T-helper 1 cell (primary cell): ENCODE measurements around the gene POLDIP3.
"Not testable (repeated sequence)": the region's sequence is repeated elsewhere in the genome, so short reads cannot be mapped to it uniquely, and the experiment has no call there.

ENCODE experiments used
- DNase-seq, 5 donors: peaks; one replicate each; pipeline ENCODE4 v3.0.0-alpha.2; 2012 to 2020

Gene POLDIP3

DNA sequence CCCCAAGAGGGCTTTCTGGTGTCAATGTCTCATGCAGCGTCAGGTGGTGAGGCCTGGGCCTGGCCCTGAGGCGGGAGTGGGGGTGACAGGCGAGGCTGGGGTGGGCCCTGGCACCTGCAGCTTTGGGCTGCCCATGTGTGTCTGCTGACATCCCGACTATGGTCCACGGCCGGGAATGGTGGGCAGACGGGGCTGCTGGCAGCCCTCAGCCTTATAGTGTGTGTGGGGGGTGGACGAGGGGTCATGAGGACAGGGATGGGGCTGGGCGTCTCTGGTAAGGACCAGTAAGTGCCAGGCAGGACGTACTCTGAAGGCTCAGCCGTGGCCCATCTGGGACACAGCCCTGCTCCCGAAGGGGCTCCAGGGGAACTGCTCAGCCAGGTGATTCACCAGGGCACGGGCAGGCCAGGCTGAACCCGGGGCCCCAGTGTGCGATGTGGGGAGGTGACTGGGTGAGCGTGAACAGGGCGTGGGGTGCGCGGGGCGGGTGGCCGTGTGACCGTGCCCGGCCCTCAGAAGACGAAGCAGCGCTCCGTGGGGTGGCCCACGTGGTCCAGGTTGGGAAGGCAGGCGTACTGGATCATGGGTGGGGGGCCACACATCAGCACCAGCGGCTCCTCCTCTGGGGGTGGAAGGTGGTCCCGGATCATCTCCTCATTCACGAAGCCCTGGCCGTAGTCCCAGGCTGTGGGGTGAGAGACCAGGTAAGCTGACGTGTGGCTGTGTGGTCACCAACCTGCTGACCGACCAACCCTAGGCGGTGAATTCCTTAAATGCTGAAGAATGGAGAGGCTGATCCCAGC is 4.8 kb upstream of the POLDIP3 start:
- DNase-seq = no peak

DNA sequence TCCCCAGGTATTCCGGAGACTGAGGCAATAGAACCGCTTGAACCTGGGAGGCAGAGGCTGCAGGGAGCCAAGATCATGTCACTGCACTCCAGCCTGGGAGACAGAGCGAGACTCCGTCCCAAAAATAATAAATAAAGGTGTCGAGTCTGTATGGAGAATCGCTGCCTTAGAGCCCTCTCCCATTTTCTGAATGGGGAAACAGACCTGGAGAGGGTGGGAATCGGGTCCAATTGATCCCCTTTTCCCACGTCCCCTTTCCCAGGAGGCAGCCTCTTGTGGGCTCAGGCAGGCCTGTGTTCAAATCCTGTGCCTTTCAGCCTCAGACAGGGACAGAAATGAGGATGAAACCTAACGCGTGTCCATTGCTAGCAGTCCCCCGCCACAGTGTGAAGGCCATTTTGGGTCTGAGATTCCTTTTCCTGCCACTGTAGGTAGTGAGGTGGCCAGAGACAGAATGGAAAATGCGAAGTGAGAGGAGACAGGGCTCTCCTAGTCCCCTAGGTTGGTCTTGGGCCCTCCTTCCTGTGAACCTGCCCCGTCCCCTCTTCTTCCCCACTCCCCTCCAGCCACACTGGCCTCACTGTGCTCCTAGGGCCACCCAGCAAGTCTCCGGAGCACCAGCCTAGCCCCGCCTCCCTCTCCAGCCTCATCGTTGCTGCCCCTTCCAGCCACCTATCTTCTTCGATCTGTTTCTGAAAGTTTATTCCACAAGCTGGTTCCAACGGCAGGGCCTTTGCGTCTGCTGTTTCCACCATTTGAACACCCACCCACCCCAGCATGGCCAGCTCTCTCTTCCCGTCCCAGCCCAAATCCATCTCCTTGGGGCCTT is 2.7 kb upstream of the POLDIP3 start:
- DNase-seq = no peak

DNA sequence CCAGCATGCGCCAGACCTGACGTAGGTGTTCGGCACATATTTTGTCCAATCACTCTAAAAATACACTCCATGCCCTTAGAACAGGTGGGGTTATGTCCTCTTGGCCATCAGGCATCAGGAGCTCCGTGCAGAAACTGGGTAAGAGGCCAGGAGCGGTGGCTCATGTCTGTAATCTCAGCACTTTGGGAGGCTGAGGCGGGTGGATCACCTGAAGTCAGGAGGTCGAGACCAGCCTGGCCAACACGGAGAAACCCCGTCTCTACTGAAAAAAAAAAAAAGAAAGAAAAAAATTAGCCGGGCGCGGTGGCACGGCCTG is 1.1 kb upstream of the POLDIP3 start:
- peak in 1 of 5 donors; percentile 18 for DNase-seq

DNA sequence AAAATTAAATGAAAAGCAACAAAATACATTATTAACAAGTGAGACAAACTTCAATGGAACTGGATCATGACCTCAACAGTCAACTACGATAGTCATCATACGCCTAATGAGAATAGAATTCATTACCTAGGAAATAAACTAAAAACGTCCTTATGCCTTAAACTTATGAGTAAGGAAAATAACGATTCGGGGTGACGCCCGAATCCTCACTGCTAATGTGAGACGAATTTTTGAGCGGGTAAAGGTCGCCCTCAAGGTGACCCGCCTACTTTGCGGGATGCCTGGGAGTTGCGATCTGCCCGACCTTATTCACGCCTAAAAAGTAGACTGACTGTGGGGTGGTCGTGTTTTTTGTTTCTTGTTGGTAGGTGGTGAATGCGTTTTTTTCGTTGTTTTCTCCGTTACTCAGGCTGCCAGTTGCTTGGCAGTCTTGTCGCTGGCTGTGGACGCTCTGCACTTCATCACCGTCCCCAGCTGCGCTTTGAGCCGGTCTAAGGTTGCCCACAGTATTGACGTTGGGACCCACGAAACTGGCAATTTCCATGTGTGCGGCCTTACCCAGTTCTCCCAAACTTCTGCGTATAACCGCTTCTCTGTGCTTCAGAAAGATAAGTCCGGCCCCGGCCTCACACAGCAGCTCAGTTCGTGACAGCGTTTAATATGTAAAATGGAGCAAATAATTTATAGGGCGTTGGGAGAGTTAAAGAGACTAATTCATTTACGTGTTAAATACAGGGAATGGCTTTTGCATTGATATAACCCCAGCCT is 593 bp upstream of the POLDIP3 start:
- peak; percentile 61 to 97 (median 77) for DNase-seq

DNA sequence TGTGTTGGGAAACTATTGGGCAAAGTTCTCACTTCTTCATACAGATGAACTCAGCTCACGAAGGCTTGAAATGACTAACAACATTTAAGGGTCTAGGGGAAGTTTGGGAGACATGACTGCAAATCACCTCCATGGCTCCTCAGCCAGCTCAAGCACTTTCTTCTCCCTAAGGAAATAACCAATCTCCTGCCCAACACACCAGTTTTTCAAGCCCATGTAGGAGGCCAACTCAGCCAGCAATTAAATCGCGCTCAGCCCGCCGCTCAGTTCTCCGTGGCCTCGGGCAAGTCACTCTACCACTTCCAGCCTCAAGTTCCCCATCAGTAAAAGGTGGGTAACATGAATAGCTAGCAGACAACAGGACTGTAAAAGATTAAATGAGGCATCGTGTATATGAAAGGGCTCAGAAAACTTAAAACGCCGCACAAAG is 796 bp downstream of the POLDIP3 start:
- peak in 2 of 5 donors; percentile 10 to 22 for DNase-seq

DNA sequence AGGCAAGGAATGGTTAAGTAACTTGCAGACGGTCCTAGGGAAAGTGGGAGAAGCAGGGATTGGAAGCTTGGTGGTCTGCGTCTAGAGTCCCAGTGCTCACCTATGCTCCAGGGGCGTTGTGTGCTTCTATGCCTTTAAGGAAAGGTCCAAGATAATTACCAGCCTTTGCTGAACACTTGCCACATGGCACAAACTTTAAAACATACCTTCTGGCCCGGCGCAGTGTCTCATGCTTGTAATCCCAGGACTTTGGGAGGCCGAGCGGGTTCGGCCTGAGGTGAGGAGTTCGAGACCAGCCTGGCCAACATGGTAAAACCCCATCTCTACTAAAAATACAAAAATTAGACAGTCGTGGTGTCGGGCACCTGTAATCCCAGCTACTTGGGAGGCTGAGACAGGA is 2.3 kb downstream of the POLDIP3 start:
- no peak for DNase-seq

DNA sequence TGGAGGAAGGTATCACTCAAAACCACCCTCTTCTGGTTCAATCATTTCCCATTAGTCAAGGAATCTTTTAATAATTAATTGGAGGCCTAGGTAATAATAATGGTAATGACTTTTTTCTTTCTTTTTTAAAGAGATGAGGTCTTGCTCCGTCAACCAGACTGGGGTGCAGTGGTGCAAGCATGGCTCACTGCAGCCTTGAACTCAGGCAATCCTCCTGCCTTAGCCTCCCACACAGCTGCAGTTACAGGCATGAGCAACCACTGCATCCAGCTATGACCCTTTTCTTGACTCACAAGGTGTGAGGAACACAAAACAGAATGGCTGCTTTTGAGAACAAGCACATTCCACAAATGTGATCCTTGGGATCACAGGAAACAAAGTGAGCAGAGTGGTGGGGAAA is 3.6 kb downstream of the POLDIP3 start:
- no peak for DNase-seq

DNA sequence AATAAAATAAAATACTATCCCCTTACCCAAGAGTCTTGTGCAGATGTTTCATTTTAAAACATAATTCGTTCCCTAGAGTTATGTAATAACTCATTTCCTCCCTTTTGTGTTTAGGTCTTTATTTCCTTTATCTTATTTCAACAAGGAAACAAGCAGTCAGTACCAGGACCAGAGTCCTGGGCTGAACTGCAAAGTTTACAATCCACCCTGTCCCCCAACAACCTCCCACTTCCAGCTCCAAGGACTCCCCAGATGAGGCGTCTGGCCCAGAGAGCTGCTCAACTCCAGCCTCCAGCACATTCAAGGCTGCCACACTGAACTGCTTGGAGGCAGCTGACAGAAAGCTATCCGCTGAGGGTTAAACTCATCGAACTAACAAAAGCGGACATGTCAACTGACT is 4.5 kb downstream of the POLDIP3 start:
- no peak for DNase-seq

DNA sequence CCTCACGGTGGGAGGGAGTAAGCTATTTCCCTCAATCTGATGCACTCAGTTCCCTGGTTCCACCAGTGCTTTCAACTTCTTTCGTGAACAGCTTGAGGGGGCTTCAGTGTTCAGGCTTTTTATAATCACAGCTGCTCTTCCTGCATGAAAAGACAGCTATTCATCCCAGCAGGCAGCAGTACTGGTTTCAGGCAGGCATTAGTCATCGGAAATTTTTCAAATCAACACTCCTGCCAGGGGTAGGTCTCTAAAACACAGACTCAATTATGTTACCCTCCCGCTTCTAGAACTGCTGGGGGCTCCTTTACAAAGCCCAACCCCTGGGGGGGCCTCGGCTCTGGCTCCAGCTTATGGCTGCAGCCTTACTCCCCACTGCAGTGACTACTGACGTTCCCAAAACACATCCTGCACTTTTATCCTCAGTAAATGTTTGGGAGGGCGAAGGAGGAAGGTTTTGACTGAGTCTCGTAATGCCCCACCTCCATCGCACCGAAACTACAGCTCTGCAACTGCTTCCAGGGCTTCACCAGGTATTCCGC is 5.8 kb downstream of the POLDIP3 start:
- DNase-seq = no peak

DNA sequence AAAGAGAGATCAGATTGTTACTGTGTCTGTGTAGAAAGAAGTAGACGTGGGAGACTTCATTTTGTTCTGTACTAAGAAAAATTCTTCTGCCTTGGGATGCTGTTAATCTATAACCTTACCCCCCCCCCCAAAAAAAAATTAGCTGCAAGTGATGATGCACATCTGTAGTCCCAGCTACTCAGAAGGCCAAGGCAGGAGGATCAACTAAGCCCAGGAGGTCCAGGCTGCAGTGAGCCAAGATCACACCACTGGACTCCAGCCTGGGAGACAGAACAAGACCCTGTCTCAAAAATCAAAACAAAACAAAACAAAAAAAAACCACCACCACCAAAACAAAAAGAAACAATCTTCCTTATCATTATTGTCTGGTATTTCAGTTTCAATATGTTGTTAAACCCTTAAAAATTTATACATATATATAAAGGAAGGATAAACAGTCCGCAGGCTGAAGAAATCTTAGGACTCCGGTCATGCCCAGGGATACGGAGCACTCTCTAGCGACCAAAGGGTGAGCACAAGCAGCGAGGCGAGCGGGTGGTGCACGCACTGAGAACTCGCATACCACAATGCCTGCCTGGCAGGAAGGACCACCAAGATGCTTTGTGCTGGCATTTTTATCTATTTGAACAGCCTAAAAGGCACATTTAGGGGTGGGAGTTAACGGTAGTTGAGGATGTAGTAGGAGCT is 6.4 kb downstream of the POLDIP3 start:
- no peak for DNase-seq

DNA sequence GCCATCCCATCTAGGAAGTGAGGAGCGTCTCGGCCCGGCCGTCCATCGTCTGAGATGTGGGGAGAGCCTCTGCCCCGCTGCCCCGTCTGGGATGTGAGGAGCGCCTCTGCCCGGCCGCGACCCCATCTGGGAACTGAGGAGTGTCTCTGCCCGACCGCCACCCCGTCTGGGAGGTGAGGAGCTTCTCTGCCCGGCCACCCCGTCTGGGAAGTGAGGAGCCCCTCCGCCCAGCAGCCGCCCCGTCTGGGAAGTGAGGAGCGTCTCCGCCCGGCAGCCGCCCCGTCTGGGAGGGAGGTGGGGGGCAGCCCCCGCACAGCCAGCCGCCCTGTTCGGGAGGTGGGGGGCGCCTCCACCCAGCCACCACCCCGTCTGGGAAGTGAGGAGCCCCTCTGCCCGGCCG is 7.0 kb downstream of the POLDIP3 start:
- not testable (repeated sequence) for DNase-seq

DNA sequence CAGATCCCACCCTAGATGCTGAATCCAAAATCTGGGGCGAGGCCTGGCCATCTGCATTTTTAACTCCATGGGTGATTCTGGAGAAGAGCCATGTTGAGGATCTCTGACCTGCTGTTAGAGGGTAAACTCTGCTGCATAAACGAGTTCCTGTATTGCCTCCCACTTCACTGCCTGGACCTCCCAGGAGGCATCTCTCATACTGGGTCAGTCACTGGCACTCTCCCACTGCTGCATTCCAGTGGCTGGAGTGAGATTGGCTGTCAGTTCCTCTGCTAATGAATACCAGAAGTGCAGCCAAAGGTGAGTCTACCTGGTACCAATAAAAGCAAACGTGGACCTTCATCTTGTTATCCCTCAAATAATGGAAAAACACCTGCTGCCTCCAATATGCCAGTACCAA is 10.3 kb downstream of the POLDIP3 start:
- no peak for DNase-seq

DNA sequence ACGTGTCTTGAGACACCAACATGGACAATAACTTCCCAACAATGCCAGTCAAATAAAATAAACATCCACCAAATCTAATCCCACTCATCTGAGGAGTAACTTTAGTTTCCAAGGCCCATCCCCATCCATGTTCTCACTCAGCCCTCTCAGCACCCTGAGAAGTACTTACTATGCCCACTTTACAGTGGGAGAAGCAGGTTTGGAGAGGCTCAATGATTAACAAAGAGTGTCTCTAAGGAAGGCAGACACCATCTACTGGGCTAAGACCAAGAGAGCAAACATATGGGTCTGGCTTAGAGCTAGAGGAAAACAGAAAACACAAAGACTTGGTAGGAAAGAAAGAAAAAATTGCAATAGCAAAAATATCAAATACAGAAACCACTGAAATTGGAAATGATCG is 11.3 kb downstream of the POLDIP3 start:
- DNase-seq = no peak

DNA sequence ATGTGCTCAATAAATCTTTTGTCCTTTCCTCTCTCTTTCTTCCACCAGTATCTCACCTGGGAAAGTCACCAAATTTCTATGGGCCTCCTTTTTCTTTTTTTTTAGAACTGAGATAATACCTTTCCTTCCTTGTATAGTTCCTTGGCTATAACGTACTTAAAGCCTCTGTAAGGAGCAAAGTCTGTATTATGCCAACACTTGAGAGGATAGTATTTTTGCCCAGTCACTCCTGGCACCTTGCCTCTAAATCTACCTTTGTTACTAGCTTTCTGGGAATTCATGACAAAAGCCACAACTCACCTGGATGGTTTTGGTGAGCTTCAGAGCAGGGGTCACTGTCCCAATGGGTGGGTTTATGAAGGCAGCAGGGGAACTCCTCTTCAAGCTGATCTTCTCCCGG is 12.2 kb downstream of the POLDIP3 start:
- DNase-seq = no peak

DNA sequence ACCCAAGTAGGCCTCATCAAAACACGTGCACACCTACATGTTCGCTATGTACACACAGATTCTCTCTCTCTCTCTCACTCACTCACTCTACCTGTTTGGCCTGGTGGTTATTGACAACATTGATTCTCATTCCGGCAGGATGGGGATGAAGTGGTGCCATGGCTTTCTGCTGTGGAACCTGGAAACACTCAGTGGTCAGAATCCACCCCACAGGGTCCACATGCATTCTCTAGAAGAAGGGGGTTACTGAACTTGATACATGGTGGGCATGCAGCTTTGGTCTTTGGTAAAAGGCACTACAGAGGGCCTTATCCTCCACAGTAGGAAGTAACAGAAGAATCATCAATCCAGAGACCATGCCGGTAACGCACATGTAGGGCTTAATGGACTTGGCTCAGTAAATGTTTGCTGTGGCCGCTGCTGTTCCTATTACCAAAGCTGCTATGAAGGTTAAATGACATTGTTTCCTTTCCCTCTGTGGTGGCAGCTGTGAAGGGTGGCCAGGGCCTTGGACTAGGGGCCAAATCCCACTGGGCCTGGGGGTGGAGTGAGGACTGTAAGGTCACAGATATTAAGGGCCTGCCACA is 12.7 kb downstream of the POLDIP3 start:
- DNase-seq = no peak

DNA sequence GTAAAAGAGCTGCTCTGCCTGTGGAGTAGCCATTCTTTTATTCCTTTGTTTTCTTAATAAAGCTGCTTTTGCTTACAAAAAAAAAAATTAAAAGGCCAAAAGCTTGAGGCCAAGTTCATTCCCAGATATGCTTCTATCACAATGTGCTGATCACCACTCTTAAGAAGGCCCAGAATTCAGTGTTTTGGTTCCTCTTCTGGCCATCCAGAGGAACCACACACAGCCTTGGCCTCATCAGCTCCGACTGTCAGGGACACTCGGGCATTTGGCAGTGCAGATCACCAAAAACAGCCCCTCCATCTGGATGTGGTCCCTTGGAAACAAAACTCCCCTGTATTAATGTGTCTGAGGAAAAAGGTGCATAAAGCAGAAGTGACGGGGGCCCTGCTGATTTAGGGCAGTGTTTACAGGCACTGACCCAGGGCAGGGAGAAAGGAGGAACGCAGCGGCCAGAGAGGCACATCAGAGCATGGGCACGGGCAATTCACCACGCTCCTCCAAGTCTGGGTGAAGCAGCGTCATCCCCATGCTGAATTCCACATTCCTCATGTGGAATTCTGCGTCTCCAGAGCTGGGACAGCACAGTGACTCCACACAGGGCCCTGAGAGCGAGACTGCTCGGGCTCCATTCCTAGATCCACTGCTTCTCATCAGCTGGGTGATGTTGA is 17.7 kb downstream of the POLDIP3 start:
- DNase-seq = no peak

DNA sequence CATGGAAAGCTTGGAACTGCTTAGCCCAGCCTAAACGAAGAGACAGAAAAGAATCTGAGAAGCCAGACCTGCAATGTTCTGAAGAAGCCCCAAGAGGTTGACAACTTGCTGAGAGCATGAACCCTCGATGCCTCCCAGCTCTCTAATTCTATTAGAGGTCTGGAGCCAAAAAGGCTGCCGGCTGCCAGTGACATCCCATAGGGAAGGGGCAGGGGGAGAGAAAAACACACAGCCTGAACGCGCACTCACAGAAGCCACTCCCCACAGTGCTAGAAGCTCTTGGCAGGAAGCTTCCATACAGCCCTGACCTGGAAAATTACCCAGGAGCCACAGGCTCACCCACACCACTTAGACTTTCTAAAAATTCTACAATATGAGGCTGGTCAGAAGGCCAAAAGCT is 18.3 kb downstream of the POLDIP3 start:
- no peak for DNase-seq

DNA sequence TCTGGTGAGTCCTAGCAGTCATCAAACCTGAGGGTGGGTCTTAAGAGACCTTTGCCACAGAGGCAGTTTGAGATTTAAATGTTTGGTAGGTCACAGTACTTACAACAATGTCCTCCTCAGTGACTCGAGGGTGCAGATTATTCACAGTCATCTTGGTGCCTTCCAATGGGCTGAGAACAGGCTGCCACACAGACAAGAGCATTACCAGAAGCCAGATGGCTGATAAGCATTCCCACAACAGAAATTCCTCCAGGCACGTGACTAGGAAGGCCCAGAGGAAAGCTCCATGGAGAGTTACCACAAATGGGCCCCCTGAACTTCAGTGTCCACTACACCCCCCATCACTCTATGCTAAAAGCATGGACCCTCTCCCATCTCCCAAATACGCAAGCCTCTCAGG is 19.2 kb downstream of the POLDIP3 start:
- DNase-seq = no peak

DNA sequence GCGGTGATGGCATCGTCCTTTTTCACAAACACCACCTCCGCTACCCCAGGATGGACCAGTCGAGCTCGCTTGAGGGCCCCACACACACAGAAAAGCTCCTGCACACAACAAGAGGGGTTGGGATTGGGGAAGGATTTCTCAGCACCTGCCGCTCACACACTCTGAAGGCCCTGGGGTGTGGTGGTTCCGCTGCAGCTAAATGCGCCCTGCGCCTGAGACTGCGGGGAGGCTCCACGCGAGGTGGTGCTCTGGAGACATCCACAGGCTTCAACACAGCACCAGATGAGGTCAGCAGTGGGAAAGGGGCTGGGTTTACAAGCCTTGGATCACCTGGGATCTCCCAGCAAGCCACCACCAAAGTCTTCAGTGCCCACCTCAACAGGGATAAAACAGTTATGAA is 22.7 kb downstream of the POLDIP3 start:
- DNase-seq = no peak

DNA sequence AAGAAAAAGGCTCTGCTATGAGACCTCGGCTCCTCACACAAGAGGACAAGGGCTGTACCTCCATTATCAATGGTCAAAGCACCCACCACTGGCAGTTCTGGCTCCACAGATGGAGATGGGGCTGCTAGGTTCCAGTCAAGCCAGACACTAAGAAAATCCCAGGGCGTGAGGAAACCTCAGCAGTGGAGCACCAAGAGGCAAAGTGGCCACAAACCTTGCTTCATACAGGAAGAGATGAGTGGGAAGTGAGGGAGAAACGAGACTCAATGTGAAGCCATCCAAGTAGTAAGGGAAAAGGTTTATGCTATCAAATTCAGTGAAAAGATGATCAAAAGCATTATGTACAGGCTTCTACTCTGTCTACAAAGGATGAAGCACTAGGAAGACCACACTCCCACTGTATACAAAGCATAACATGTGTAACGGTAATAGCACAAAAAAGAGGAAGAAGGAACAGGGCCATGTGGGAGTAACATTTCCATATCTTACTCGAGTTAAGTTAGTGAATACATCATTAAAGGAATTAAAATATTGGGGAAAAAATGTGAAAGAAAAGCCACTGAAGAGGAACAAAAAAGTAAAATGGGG is 27.0 kb downstream of the POLDIP3 start:
- DNase-seq = no peak

DNA sequence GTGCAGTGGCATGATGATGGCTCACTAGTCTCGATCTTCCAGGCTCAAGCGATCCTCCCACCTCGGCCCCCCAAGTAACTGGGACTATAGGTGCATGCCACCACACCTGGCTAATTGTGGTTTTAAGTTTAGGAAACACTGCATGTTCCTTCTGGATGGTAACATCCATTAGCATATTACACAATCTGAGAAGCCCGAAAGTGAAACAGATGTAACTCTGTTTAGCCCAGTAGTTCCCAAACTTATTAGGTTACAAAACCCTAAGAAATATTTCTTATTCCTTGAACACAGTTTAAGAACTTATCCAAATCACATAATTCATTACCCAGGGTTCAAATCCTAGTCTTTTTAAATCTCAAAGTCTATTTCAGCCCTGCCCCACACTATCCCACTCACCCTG is 28.3 kb downstream of the POLDIP3 start:
- DNase-seq = no peak
